ENCODE results near the gene PFDN6. TPM values are rescaled to one million over a fixed set of nuclear protein-coding genes. Genes with fewer than 3 reads are reported as not detected.

Gene PFDN6
- total and polyA plus RNA-seq, 2 of the 13 experiments (the other 11 are each of a cell fraction or from before 2014, with no cell fraction given), result 75.5 to 87.0 TPM

GRCh38 chr6:33290459-33290858 lies 1.1 kb downstream of the PFDN6 start:
- Histone ChIP-seq H3K79me2 (ENCODE audit: insufficient read depth, low read length) (peaks cover 27% of the 10 kb centered on the region), H2AFZ (ENCODE audit: low read length) (no peak overlapping the region), H3K9me3 (ENCODE audit: low read length) (no peaks in the 10 kb centered on the region), H4K20me1 (ENCODE audit: insufficient read depth, low read length) (no peaks in the 10 kb centered on the region), H3K4me3 (replicated peaks in 1 of 3; ENCODE audit: insufficient read depth in 1 of 3, low read depth in 2 of 3, low read length in 3 of 3) (peak overlapping the region; percentile 73 to 96 (median 94)), H3K4me2 (ENCODE audit: low read depth, low read length) (peak overlapping the region; percentile 99), H3K9ac (ENCODE audit: insufficient read depth, low read depth, low read length) (peak overlapping the region; percentile 92), H3K27ac (ENCODE audit: extremely low read length, insufficient read depth, low read length) (peak overlapping the region; percentile 56), H3K27me3 (ENCODE audit: control insufficient read depth in 1 of 2, insufficient read depth in 2 of 2, low read length in 2 of 2) (no peaks in the 10 kb centered on the region; a peak in 1 of 5 replicates), H3K4me1 (ENCODE audit: insufficient read depth, low read length) (peaks cover 22% of the 10 kb centered on the region), H3K36me3 (replicated peaks in 1 of 2; ENCODE audit: control insufficient read depth in 1 of 2, insufficient read depth in 2 of 2, low read length in 2 of 2) (peaks cover 14 to 42% of the 10 kb centered on the region in 2 experiments)
- no TSS peak for BruUV-seq (replicated peaks)
- ATAC-seq, result no peak
- DNase-seq (ENCODE audit: low spot score), result no peak
- POLR2A ChIA-PET, result interaction anchor here (0.7 to 3.4 kb wide), 5 partner anchors 9 to 42 kb away, joined by 3 to 34 read pairs (median 14); partner anchors contain the start of genes B3GALT4, RGL2, RPS18 and VPS52
- no peak for FAIRE-seq
- CTCF ChIA-PET (ENCODE audit: low intra/inter-chr PET ratio, low total read pairs), result interaction anchor here (1.4 kb wide), 1 partner anchor 9 kb away, joined by 3 read pairs; no protein-coding TSS in a partner anchor
- intact Hi-C loops (cut with micrococcal nuclease; ENCODE audit: unreplicated experiment) (no loop called here), in situ Hi-C loops (cut with HindIII; ENCODE audit: extremely low pct_ligation_motif_present, low pct_unique_long_range_greater_than_20kb) (loop anchor here (25.0 kb wide), 1 partner anchor 122 kb away; the partner anchor contains the start of genes CUTA, PHF1 and SYNGAP1)
- 80% methylated on average over 7 of the region's 7 CpGs for WGBS (ENCODE audit: low lambda C conversion rate)
- TF ChIP-seq HOXA7 (CRISPR knock-in tag; IDR thresholded peaks at IDR 0.05), result no peak
- no peak for TF ChIP-seq RXRA (CRISPR knock-in tag; IDR thresholded peaks at IDR 0.05)
- no peak for TF ChIP-seq ZNF7 (CRISPR knock-in tag; IDR thresholded peaks at IDR 0.05)
- TF ChIP-seq FUBP1 (CRISPR knock-in tag; IDR thresholded peaks at IDR 0.05; ENCODE audit: borderline replicate concordance), result no peak
- no peak for TF ChIP-seq HNRNPK (IDR thresholded peaks at IDR 0.05; ENCODE audit: low read depth, low read length, poor library complexity, severe bottlenecking)
- no peak for TF ChIP-seq THAP7 (CRISPR knock-in tag; IDR thresholded peaks at IDR 0.05)
- no peak for TF ChIP-seq ZNF446 (CRISPR knock-in tag; IDR thresholded peaks at IDR 0.05)
- no peak for TF ChIP-seq ZNF362 (CRISPR knock-in tag; IDR thresholded peaks at IDR 0.05; ENCODE audit: borderline replicate concordance)
